SK-N-SH treated with all-trans-retinoic acid at 6 μM for 48 hours (cell line): ENCODE results near the gene RPA3.

Source experiments
- ATAC-seq: fragments of 200-7000 bp; cut with Tn5 transposase; 3 replicates; pipeline ENCODE4 v1.9.1; 2020; ENCODE audit warnings: mild to moderate bottlenecking, moderate library complexity
- ARNTL ChIP-seq: fragments of 450-650 bp; formaldehyde crosslinking; IDR thresholded peaks from 2 replicates; pipeline ENCODE4 v1.5.0; 2020; ENCODE audit warnings: low read depth, mild to moderate bottlenecking, moderate library complexity, borderline replicate concordance
- BACH2 ChIP-seq: fragments of 250-450 bp; sonication (Bioruptor Pico); IDR thresholded peaks from 2 replicates; pipeline ENCODE4 v1.9.0; 2021; ENCODE audit warnings: mild to moderate bottlenecking, borderline replicate concordance
- CSDC2 ChIP-seq: fragments of 250-450 bp; sonication (Bioruptor Pico); IDR thresholded peaks from 2 replicates; pipeline ENCODE4 v1.5.0; 2020; ENCODE audit warnings: mild to moderate bottlenecking, moderate library complexity
- ESRRG ChIP-seq: fragments of 250-450 bp; sonication (Bioruptor Pico); IDR thresholded peaks from 2 replicates; pipeline ENCODE4 v1.6.1; 2021; ENCODE audit warnings: mild to moderate bottlenecking
- GLIS3 ChIP-seq: fragments of 250-450 bp; sonication (Bioruptor Pico); IDR thresholded peaks from 2 replicates; pipeline ENCODE4 v1.5.0; 2020; ENCODE audit warnings: mild to moderate bottlenecking, moderate library complexity
- ISL1 ChIP-seq: fragments of 250-450 bp; sonication (Bioruptor Pico); IDR thresholded peaks from 2 replicates; pipeline ENCODE4 v2.1.2; 2022; ENCODE audit warnings: mild to moderate bottlenecking, moderate library complexity
- OSR1 ChIP-seq: fragments of 250-450 bp; sonication (Bioruptor Pico); IDR thresholded peaks from 2 replicates; pipeline ENCODE4 v1.8.0; 2022; ENCODE audit warnings: moderate library complexity, mild to moderate bottlenecking, inconsistent platforms
- TCF4 ChIP-seq: fragments of 250-450 bp; sonication (Bioruptor Pico); IDR thresholded peaks from 2 replicates; pipeline ENCODE4 v1.8.0; 2021; ENCODE audit warnings: mild to moderate bottlenecking, moderate library complexity, borderline replicate concordance
- ZC3H10 ChIP-seq: fragments of 250-450 bp; sonication (Bioruptor Pico); IDR thresholded peaks from 2 replicates; pipeline ENCODE4 v1.5.1; 2021; ENCODE audit warnings: mild to moderate bottlenecking, moderate library complexity
- ZFP3 ChIP-seq: fragments of 250-450 bp; sonication (Bioruptor Pico); IDR thresholded peaks from 2 replicates; pipeline ENCODE4 v1.5.0; 2020; ENCODE audit warnings: mild to moderate bottlenecking, moderate library complexity
- ZFP30 ChIP-seq: fragments of 450-650 bp; formaldehyde crosslinking; IDR thresholded peaks from 2 replicates; pipeline ENCODE4 v1.5.0; 2022; ENCODE audit warnings: mild to moderate bottlenecking, moderate library complexity
- ZNF565 ChIP-seq: fragments of 450-650 bp; formaldehyde crosslinking; conservative IDR thresholded peaks from 2 replicates; pipeline ENCODE4 v1.5.0; 2020; ENCODE audit warnings: low read depth, mild to moderate bottlenecking, moderate library complexity
- ZNF70 ChIP-seq: fragments of 450-650 bp; formaldehyde crosslinking; IDR thresholded peaks from 2 replicates; pipeline ENCODE4 v1.5.0; 2020; ENCODE audit warnings: mild to moderate bottlenecking, moderate library complexity
- TF ChIP-seq, protein P1 (sequence below): fragments of 250-450 bp; sonication (Bioruptor Pico); IDR thresholded peaks from 2 replicates; pipeline ENCODE4 v1.8.0; 2020; ENCODE audit warnings: mild to moderate bottlenecking, moderate library complexity, borderline replicate concordance
- TF ChIP-seq, protein P2 (sequence below): fragments of 250-450 bp; sonication (Bioruptor Pico); IDR thresholded peaks from 2 replicates; pipeline ENCODE4 v1.5.1; 2020; ENCODE audit warnings: low read depth, mild to moderate bottlenecking, moderate library complexity
- TF ChIP-seq, protein P3 (sequence below): fragments of 250-450 bp; sonication (Bioruptor Pico); IDR thresholded peaks from 2 replicates; pipeline ENCODE4 v1.8.0; 2021; ENCODE audit warnings: low read depth, mild to moderate bottlenecking, moderate library complexity, borderline replicate concordance
- TF ChIP-seq, protein P4 (sequence below): fragments of 250-450 bp; sonication (Bioruptor Pico); IDR thresholded peaks from 2 replicates; pipeline ENCODE4 v1.5.0; 2020; ENCODE audit warnings: mild to moderate bottlenecking, moderate library complexity
- TF ChIP-seq, protein P5 (sequence below): fragments of 250-450 bp; sonication (Bioruptor Pico); IDR thresholded peaks from 2 replicates; pipeline ENCODE4 v1.5.1; 2021; ENCODE audit warnings: mild to moderate bottlenecking, moderate library complexity

RPA3 gene

DNA sequence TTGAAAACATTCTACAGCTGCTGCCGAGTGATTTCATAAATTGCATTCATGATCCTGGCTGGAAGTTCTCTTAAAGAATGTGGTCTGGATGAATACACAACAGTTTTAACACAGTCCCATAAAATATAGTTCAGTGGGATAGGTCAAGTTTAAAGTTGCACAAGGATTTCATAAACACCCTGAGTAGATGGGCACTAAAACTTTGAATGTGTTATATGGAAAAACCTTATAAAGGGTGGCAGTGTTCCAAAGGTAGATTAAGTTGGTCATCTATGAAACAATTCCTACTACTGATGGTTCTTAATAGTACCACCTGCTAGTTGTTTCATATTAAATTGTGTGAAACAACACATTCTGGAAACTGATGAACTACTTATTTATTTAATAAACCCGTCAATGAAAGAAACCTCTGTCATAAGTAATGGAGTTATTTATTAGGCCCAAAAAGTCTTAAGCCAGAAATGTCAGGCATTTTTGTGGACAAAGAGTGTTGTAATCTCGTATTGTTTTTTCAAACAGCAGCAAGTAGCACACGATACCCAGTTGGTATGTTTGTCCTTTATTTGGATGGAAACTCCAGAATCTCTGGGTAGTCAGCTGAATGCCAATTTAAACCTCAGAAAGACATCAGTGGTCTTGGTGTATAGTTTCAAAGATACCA, 14.3 kb upstream of the RPA3 start:
- TF ChIP-seq GLIS3 (CRISPR knock-in tag), result no peak
- TF ChIP-seq BACH2 (CRISPR knock-in tag), result no peak
- no peak for TF ChIP-seq TCF4
- TF ChIP-seq ISL1, result no peak
- TF ChIP-seq, protein P1, sequence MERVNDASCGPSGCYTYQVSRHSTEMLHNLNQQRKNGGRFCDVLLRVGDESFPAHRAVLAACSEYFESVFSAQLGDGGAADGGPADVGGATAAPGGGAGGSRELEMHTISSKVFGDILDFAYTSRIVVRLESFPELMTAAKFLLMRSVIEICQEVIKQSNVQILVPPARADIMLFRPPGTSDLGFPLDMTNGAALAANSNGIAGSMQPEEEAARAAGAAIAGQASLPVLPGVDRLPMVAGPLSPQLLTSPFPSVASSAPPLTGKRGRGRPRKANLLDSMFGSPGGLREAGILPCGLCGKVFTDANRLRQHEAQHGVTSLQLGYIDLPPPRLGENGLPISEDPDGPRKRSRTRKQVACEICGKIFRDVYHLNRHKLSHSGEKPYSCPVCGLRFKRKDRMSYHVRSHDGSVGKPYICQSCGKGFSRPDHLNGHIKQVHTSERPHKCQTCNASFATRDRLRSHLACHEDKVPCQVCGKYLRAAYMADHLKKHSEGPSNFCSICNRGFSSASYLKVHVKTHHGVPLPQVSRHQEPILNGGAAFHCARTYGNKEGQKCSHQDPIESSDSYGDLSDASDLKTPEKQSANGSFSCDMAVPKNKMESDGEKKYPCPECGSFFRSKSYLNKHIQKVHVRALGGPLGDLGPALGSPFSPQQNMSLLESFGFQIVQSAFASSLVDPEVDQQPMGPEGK (CRISPR knock-in tag), result no peak
- no peak for ATAC-seq

DNA sequence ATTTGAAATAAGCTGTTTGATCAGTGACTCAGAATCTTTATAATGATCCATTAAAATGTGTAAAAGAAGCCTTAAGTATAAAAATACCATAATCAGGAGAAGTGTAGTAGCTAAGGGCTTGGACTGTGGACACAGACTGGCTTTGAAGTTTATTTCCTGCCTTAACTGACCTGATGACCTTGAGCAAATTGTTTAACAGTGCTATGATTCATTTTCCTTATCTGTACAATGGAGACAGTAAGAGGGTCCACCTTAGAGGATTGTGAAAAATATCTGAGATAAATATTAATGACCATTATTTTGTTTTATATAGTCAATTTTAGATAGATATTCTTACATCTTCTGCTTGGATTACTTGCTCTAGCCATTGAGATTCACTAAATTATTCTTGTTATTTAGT, 13.3 kb upstream of the RPA3 start:
- TF ChIP-seq, protein P2, sequence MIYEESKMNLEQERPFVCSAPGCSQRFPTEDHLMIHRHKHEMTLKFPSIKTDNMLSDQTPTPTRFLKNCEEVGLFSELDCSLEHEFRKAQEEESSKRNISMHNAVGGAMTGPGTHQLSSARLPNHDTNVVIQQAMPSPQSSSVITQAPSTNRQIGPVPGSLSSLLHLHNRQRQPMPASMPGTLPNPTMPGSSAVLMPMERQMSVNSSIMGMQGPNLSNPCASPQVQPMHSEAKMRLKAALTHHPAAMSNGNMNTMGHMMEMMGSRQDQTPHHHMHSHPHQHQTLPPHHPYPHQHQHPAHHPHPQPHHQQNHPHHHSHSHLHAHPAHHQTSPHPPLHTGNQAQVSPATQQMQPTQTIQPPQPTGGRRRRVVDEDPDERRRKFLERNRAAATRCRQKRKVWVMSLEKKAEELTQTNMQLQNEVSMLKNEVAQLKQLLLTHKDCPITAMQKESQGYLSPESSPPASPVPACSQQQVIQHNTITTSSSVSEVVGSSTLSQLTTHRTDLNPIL (CRISPR knock-in tag), result no peak
- TF ChIP-seq ESRRG, result no peak
- no peak for TF ChIP-seq OSR1 (CRISPR knock-in tag)
- no peak for TF ChIP-seq ARNTL
- TF ChIP-seq CSDC2 (CRISPR knock-in tag), result no peak
- no peak for TF ChIP-seq ZNF565
- TF ChIP-seq, protein P3, sequence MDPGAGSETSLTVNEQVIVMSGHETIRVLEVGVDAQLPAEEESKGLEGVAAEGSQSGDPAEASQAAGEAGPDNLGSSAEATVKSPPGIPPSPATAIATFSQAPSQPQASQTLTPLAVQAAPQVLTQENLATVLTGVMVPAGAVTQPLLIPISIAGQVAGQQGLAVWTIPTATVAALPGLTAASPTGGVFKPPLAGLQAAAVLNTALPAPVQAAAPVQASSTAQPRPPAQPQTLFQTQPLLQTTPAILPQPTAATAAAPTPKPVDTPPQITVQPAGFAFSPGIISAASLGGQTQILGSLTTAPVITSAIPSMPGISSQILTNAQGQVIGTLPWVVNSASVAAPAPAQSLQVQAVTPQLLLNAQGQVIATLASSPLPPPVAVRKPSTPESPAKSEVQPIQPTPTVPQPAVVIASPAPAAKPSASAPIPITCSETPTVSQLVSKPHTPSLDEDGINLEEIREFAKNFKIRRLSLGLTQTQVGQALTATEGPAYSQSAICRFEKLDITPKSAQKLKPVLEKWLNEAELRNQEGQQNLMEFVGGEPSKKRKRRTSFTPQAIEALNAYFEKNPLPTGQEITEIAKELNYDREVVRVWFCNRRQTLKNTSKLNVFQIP (CRISPR knock-in tag), result no peak
- TF ChIP-seq, protein P4, sequence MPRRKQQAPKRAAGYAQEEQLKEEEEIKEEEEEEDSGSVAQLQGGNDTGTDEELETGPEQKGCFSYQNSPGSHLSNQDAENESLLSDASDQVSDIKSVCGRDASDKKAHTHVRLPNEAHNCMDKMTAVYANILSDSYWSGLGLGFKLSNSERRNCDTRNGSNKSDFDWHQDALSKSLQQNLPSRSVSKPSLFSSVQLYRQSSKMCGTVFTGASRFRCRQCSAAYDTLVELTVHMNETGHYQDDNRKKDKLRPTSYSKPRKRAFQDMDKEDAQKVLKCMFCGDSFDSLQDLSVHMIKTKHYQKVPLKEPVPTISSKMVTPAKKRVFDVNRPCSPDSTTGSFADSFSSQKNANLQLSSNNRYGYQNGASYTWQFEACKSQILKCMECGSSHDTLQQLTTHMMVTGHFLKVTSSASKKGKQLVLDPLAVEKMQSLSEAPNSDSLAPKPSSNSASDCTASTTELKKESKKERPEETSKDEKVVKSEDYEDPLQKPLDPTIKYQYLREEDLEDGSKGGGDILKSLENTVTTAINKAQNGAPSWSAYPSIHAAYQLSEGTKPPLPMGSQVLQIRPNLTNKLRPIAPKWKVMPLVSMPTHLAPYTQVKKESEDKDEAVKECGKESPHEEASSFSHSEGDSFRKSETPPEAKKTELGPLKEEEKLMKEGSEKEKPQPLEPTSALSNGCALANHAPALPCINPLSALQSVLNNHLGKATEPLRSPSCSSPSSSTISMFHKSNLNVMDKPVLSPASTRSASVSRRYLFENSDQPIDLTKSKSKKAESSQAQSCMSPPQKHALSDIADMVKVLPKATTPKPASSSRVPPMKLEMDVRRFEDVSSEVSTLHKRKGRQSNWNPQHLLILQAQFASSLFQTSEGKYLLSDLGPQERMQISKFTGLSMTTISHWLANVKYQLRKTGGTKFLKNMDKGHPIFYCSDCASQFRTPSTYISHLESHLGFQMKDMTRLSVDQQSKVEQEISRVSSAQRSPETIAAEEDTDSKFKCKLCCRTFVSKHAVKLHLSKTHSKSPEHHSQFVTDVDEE (CRISPR knock-in tag), result no peak
- no peak for ATAC-seq

DNA sequence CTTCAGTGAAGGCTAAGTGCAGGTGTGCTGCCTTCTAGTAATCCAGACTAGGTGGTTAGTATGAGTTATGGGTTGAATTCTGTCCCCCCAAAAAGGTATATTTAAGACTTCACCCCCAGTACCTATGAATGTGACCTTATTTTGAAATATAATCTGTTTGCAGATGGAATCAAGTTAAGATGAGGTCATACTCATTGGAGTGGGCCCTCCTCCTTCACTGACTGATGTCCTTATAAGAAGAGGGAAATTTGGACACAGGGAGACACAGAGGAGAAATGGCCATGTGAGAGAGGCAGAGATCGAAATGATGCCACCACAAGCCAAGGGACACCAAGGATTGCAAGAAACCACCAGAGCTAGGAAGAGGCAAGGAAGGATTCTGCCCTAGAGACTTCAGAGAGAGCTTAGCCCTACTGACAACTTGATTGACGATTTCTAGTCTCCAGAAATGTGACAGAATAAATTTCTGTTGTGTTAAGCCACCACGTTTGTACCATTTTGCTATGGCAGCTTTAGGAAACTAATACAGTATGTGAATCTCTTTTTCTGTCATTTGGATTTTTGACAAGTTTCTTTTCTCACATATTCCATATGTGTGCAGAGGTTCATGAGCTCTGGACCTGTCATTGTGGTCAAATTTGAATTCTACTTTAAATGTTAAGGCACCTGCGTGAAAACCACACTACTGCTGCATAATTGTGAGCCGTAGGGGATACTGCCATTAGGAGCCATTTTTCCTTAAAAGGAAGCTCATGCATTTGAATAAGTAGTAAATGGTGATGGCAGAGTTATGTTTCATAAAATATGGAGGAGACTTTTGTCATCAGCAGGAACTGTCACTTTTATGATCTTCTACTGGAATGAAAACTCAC, 2.6 kb upstream of the RPA3 start:
- TF ChIP-seq, protein P1 (CRISPR knock-in tag), result no peak
- TF ChIP-seq, protein P4 (CRISPR knock-in tag), result no peak
- TF ChIP-seq ZC3H10 (CRISPR knock-in tag) (no peak), ZNF70 (no peak), ZFP3 (CRISPR knock-in tag) (no peak), BACH2 (CRISPR knock-in tag) (no peak), ZNF565 (no peak), TCF4 (no peak), ZFP30 (CRISPR knock-in tag) (no peak)
- TF ChIP-seq, protein P5, sequence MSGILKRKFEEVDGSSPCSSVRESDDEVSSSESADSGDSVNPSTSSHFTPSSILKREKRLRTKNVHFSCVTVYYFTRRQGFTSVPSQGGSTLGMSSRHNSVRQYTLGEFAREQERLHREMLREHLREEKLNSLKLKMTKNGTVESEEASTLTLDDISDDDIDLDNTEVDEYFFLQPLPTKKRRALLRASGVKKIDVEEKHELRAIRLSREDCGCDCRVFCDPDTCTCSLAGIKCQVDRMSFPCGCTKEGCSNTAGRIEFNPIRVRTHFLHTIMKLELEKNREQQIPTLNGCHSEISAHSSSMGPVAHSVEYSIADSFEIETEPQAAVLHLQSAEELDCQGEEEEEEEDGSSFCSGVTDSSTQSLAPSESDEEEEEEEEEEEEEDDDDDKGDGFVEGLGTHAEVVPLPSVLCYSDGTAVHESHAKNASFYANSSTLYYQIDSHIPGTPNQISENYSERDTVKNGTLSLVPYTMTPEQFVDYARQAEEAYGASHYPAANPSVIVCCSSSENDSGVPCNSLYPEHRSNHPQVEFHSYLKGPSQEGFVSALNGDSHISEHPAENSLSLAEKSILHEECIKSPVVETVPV (CRISPR knock-in tag), result no peak
- TF ChIP-seq, protein P2 (CRISPR knock-in tag), result no peak
- no peak for ATAC-seq
